Measurements from ENCODE around the gene ACSL3.

DNA sequence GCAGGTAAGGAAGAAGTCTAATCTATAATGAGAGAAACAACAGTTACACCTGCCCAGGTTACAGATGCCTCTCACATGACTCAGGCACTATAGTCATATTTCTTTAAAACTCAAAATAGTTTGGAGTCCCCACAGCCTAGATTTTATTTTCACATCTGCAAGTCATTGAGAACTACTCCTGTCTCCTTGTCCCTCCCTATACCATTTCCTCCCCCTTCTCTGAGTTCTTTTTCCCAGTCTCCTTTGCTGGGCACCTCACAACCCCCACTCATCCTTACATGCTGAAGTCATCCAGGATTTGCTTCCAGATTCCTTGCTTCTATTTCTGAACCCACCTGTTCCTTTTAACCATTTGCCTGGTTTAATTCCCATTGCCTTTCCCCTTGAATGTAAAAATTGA lies 118.0 kb downstream of the ACSL3 start:
- TF ChIP-seq POLR2A (IDR thresholded peaks at IDR 0.05; ENCODE audit: low read depth): no peak
- TF ChIP-seq, protein P1, sequence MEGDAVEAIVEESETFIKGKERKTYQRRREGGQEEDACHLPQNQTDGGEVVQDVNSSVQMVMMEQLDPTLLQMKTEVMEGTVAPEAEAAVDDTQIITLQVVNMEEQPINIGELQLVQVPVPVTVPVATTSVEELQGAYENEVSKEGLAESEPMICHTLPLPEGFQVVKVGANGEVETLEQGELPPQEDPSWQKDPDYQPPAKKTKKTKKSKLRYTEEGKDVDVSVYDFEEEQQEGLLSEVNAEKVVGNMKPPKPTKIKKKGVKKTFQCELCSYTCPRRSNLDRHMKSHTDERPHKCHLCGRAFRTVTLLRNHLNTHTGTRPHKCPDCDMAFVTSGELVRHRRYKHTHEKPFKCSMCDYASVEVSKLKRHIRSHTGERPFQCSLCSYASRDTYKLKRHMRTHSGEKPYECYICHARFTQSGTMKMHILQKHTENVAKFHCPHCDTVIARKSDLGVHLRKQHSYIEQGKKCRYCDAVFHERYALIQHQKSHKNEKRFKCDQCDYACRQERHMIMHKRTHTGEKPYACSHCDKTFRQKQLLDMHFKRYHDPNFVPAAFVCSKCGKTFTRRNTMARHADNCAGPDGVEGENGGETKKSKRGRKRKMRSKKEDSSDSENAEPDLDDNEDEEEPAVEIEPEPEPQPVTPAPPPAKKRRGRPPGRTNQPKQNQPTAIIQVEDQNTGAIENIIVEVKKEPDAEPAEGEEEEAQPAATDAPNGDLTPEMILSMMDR (IDR thresholded peaks at IDR 0.05): no peak
